T-helper 2 cell treated with Interferon-gamma antibody and Interleukin-4, amounts not matched to agents 5 μg/mL and 100 μg/mL, for 36 hours (primary cell): ENCODE measurements around the gene GRIA4.
"Not testable (repeated sequence)": the region's sequence is repeated elsewhere in the genome, so short reads cannot be mapped to it uniquely, and the experiment has no call there.

ENCODE experiments used
- DNase-seq: peaks from one replicate; pipeline ENCODE4 v3.0.0; 2021; ENCODE audit warnings: low spot score
- H3K27ac Mint-ChIP-seq: one replicate; pipeline ENCODE4 v1.8.0; 2021; ENCODE audit warnings: mild to moderate bottlenecking, mixed read lengths
- H3K27me3 Mint-ChIP-seq: one replicate; pipeline ENCODE4 v1.8.0; 2021; ENCODE audit warnings: low read depth, mixed read lengths
- H3K36me3 Mint-ChIP-seq: one replicate; pipeline ENCODE4 v1.8.0; 2021; ENCODE audit warnings: low read depth, mixed read lengths
- H3K4me1 Mint-ChIP-seq: one replicate; pipeline ENCODE4 v1.8.0; 2021; ENCODE audit warnings: low read depth, mixed read lengths
- H3K4me3 Mint-ChIP-seq: one replicate; pipeline ENCODE4 v1.8.0; 2022; ENCODE audit warnings: mild to moderate bottlenecking, moderate library complexity, mixed read lengths
- H3K9me3 Mint-ChIP-seq: one replicate; pipeline ENCODE4 v1.8.0; 2021; ENCODE audit warnings: mixed read lengths

GRIA4 gene

DNA sequence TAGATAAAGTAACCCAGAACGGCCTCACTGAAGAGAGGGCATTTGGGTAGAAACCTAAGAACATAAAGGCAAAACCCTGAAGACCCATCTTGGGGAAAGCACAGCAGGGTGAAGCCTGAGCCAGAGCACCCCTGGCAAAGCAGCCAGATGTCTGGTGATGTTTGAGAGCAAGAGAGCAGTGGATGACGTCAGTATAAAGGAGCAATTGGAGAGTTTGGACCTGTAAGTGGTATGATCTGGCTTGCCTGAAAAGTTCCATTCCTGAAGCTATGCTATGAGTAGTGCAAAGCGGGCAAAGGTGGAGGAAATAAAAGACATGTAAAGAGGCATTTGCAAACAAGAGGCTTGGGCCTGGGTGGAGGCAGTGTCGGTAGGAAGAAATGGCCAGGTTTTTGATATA, 244.4 kb downstream of the GRIA4 start:
- Mint-ChIP-seq H3K27ac (no peak overlapping the region), H3K9me3 (no peaks in the 10 kb centered on the region), H3K4me1 (no peaks in the 10 kb centered on the region), H3K27me3 (no peaks in the 10 kb centered on the region), H3K36me3 (no peaks in the 10 kb centered on the region), H3K4me3 (no peak overlapping the region)
- no peak for DNase-seq

DNA sequence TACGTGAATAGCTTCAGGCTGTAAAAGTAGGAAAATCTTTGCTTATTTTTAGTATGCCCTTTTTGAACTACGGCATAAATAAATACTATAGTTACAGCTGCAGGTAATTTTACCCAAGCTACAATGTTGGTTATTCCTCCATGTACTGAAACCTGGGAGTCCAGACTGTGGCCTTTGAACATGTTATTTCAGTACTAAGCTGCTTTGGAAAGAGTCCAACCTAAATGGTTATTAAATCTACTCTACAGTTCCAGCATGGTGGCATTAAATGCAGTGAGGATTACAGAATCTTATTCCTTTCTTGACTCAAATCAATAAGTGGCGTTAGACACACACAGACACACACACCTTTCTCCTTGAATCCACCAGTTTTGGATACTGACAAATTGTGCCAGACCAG, 247.1 kb downstream of the GRIA4 start:
- DNase-seq = no peak
- Mint-ChIP-seq H3K4me3 (no peak overlapping the region), H3K9me3 (no peaks in the 10 kb centered on the region), H3K36me3 (no peaks in the 10 kb centered on the region), H3K4me1 (no peaks in the 10 kb centered on the region), H3K27me3 (no peaks in the 10 kb centered on the region), H3K27ac (no peak overlapping the region)

DNA sequence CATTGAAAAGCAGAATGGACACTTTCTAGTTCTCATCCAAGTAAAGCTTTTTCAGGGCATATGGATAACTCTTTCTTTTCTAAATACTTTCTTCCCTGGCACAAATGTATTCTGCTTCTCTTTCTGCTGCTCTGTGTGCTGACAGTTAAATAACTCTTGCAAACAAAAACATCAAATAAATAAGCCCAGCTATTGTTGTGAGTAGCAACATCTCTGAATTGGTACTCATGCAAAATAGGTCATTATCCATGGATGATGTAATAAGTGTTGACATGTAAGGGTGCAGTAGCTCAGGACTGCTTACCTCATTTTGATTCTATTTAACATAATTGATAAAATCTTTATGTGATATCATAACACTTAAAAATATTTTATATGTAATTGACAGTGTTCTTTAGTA, 247.9 kb downstream of the GRIA4 start:
- no peaks in the 10 kb centered on the region for H3K4me1 Mint-ChIP-seq
- no peaks in the 10 kb centered on the region for H3K9me3 Mint-ChIP-seq

DNA sequence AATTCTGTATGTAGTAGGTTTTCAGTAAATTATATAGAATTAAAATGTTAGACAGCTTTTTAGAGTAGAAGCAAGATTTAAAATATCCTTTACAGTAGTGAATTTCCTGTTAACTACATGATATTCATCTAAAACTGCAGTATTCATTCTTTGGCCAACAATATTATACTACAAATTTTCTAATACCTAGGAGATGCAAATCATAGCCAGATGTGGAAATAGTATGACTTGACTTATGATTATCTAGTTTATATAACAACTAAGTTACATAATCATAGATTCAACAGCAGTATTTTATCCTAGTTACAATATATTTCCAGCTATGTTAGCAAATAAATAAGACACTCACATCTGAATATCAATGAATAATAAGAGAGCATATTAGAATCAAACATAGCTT, 249.0 kb downstream of the GRIA4 start:
- no peak for DNase-seq
- no peaks in the 10 kb centered on the region for H3K9me3 Mint-ChIP-seq
- H3K27me3 Mint-ChIP-seq = no peaks in the 10 kb centered on the region
- H3K4me3 Mint-ChIP-seq = no peak overlapping the region
- H3K36me3 Mint-ChIP-seq = no peaks in the 10 kb centered on the region
- H3K4me1 Mint-ChIP-seq = no peaks in the 10 kb centered on the region
- no peak overlapping the region for H3K27ac Mint-ChIP-seq

More for the DNA sequence above, 247.9 kb downstream of the GRIA4 start:
- no peak for DNase-seq
- H3K27me3 Mint-ChIP-seq = no peaks in the 10 kb centered on the region
- H3K27ac Mint-ChIP-seq = no peak overlapping the region
- H3K4me3 Mint-ChIP-seq = no peak overlapping the region
- no peaks in the 10 kb centered on the region for H3K36me3 Mint-ChIP-seq

DNA sequence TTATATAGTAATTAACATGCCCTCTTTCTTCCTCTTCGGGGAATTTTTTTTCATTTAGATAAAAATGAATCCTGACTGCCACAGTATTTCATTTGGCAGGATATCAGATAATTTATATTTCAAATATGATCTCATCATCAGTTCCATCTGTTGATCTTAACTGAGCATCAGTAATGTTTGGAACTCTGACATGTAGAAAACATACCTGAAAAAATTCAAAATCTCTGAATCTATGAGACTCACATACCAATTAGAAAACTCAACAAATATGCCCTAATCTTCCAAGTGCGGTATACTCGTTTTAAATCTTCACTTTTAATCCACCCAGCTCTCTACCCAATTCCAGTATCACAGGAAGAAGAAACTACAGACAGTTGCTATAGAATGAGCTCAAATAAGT, 250.2 kb downstream of the GRIA4 start:
- H3K9me3 Mint-ChIP-seq = no peaks in the 10 kb centered on the region
- no peak overlapping the region for H3K4me3 Mint-ChIP-seq
- no peak overlapping the region for H3K27ac Mint-ChIP-seq
- H3K36me3 Mint-ChIP-seq = no peaks in the 10 kb centered on the region
- no peaks in the 10 kb centered on the region for H3K4me1 Mint-ChIP-seq
- no peaks in the 10 kb centered on the region for H3K27me3 Mint-ChIP-seq
- no peak for DNase-seq

DNA sequence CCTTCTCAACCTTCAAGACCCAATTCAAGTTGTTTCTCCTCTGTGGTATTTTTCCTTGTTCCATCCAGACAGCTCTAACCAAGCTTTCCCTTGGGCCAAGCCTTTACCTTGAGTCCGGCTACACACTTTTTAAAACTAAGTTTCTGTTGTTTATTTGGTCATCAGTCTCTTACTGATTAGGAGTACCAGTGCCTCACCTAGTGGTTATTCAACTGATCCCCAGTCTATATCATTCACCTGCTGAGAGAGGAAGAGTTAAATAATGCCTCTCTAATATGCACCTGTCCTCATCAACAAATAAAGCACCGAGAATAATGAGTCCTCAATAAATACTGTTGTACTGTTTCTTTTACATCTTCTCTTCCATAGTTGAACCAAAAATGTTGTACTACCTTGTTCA, 251.4 kb downstream of the GRIA4 start:
- Mint-ChIP-seq H3K27ac (no peak overlapping the region), H3K4me3 (no peak overlapping the region), H3K27me3 (no peaks in the 10 kb centered on the region), H3K9me3 (no peaks in the 10 kb centered on the region), H3K36me3 (no peaks in the 10 kb centered on the region), H3K4me1 (no peaks in the 10 kb centered on the region)
- no peak for DNase-seq

DNA sequence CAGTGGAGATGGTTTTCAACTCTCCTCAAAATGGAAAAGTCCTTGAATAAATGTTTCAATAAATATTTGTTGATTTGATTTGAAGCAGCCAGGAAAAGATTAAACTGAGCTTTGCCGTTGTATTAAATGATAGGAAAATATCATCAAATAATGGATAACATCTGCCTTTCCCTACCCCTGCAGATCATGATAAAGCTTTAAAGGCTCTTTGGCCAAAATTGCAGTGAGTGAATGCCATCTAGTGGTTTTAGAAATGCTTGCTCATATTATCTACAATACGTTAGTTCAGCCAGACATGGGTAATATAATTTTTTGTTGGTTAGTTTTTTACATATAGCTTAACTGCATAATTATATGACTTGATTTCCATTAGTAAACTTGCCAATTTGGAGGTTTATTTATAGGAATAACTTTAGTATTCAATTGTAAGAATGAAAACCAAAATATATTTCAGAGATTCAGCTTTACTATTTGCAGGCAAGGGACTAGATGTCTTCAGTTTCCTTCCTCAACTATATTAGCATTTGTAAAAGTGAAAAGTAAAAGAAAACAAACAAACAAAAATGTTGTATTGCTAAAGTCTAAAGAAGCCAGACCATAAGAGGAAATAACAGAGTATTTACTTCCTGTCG, 253.0 kb downstream of the GRIA4 start:
- DNase-seq = no peak

DNA sequence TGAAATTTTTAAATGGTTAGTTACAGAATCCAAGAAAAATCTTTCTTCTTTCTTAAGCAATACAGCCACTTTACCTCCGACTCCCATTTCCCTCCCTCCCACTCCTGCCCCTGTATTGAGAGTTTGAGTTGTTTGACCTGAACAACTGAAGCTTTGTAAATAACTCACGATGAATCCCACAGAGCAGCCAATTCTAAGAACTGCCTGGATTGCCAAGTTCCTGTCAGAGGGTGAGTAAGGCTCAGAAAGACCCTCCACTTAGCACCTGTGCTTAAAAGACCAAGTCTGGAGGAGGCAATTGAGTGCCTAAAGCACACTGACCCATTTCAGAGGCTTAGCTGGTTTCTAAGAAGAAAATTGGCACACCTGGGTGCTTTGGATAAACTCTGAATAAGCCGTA, 253.7 kb downstream of the GRIA4 start:
- Mint-ChIP-seq H3K27me3 (no peaks in the 10 kb centered on the region), H3K9me3 (no peaks in the 10 kb centered on the region), H3K4me3 (no peak overlapping the region), H3K36me3 (no peaks in the 10 kb centered on the region), H3K4me1 (no peaks in the 10 kb centered on the region), H3K27ac (no peak overlapping the region)
- DNase-seq = no peak

More for the DNA sequence above, 253.0 kb downstream of the GRIA4 start:
- H3K27ac Mint-ChIP-seq = no peak overlapping the region
- H3K4me3 Mint-ChIP-seq = no peak overlapping the region
- no peaks in the 10 kb centered on the region for H3K4me1 Mint-ChIP-seq
- no peaks in the 10 kb centered on the region for H3K27me3 Mint-ChIP-seq
- no peaks in the 10 kb centered on the region for H3K9me3 Mint-ChIP-seq
- H3K36me3 Mint-ChIP-seq = no peaks in the 10 kb centered on the region

DNA sequence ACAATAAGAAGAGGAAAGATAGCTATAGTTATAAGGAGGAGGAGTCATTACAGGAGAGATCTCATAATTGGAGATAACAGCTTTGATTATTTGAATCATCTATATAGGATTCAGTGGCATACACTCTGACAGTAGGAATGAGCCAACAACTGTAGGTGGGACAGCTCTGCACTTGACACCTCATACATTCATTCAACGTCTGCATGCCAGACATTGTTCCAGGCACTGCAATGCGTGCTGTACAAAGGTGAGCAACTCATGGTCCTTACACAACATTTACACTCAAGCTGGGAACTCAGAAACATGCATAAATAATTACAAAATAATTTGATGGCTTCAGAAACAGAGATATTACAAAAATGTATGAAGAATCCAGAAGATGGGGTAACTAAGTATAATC, 257.9 kb downstream of the GRIA4 start:
- Mint-ChIP-seq H3K36me3 (no peaks in the 10 kb centered on the region), H3K27ac (no peak overlapping the region), H3K4me1 (no peaks in the 10 kb centered on the region), H3K4me3 (no peak overlapping the region), H3K9me3 (no peaks in the 10 kb centered on the region), H3K27me3 (no peaks in the 10 kb centered on the region)
- DNase-seq = no peak

DNA sequence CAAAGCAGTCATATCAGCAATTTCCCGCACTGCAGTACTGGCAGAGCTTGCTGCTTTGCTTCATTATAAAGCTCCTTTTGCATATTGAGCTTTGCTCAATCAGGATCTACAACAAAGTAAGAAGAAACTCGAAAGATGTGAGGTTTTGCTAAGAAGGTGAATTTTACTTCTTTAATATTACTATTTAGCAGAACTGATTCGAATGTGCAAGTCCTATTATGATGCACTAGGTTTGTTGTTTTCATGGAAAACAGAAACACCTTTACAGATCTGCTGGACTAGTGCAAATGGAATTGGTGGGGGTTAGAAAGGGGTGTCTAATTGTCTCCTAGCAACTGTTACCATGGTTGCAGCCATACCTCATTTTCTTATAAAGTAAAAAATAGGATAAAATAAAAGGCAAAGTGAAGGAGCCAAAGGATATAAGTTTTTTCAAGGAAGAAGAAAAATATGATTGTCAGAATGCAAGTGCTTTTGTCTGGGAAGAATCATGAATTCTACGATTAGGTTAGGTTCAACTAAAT, 259.0 kb downstream of the GRIA4 start:
- DNase-seq = no peak
- Mint-ChIP-seq H3K4me1 (no peaks in the 10 kb centered on the region), H3K27me3 (no peaks in the 10 kb centered on the region), H3K9me3 (peaks cover under 1% of the 10 kb centered on the region), H3K4me3 (no peak overlapping the region), H3K27ac (no peak overlapping the region), H3K36me3 (no peaks in the 10 kb centered on the region)

DNA sequence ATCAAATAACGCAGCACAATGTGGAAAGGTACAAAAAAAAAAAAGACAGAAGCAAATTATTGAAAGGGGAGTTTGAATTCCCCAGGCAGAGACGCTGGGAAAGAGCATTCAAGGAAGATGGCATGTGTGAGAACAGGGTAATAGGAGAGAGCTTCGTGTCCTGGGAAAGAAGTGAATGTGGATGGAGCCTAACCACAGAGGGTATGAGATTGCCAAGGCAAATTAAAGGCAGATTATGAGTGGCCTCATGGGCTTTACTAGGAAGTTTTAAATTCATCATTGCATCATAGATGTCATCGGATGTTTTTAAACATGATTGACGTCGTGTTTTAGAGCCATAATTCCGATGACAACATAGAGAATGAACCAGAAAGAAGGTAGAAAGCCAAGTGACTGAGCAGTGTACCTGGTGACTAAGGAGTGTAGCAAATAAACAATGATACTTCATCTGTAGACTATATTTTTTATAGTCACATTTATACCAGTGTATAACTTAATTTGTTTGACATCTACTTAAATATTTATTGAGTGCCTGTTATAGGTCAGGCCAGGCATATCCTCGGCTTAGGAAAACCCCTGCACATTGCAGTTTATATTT, 260.7 kb downstream of the GRIA4 start:
- no peaks in the 10 kb centered on the region for H3K36me3 Mint-ChIP-seq
- H3K4me1 Mint-ChIP-seq = no peaks in the 10 kb centered on the region
- DNase-seq = no peak
- H3K27me3 Mint-ChIP-seq = no peaks in the 10 kb centered on the region
- peaks cover 8% of the 10 kb centered on the region for H3K9me3 Mint-ChIP-seq
- no peak overlapping the region for H3K4me3 Mint-ChIP-seq
- no peak overlapping the region for H3K27ac Mint-ChIP-seq

DNA sequence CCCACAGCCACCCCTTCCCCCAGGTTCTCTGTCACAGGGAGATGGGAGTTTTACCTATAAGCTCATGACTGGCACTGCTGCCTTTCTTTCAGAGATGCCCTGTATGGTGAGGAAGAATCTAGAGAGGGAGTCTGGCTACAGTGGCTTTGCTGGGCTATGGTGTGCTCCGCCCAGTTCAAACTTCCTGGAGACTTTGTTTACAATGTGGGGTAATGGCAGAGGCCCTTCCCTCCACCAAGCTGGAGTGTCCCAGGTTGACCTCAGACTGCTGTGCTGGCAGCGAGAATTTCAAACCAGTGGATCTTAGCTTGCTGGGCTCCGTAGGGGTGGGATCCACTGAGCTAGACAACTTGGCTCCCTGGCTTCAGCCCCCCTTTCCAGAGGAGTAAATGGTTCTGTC, 268.6 kb downstream of the GRIA4 start:
- H3K4me3 Mint-ChIP-seq = no peak overlapping the region
- H3K27me3 Mint-ChIP-seq = no peaks in the 10 kb centered on the region
- H3K4me1 Mint-ChIP-seq = no peaks in the 10 kb centered on the region

DNA sequence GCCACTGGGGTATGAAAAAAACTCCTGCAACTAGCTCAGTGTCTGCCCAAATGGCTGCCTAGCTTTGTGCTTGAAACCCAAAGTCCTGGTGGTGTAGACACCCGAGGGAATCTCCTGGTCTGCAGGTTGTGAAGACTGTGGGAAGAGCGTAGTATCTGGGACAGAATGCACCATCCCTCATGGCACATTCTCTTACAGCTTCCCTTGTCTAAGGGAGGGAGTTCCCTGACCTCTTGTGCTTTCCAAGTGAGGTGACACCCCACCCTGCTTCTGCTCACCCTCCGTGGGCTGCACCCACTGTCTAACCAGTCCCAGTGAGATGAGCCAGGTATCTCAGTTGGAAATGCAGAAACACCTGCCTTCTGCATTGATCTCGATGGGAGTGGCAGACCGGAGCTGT, 269.1 kb downstream of the GRIA4 start:
- H3K9me3 Mint-ChIP-seq, H3K27me3 Mint-ChIP-seq, H3K27ac Mint-ChIP-seq, H3K4me1 Mint-ChIP-seq, H3K4me3 Mint-ChIP-seq, H3K36me3 Mint-ChIP-seq, DNase-seq: not testable (repeated sequence)

More for the DNA sequence above, 268.6 kb downstream of the GRIA4 start:
- Mint-ChIP-seq H3K36me3 (no peaks in the 10 kb centered on the region), H3K27ac (no peak overlapping the region), H3K9me3 (peaks cover 8% of the 10 kb centered on the region)
- no peak for DNase-seq

DNA sequence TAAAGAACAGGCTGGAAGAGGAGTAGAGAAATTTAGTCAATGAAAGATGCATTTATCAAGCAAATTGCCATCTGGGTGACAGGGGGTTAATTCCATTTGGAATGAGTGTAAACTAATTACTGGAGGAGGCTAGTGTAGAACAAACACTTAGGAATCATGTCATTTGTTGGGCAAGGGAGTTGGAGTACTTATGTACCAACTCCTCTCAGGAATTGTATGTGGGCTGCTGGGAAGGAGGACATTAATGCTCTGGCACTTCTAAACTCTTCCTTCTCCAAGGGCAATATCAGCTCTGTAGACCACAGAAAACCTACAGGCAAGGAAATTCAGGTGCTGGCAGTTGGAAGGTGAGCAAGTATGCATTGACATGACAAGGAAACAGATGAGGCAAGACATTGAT, 271.2 kb downstream of the GRIA4 start:
- H3K9me3 Mint-ChIP-seq = no peaks in the 10 kb centered on the region
- no peak overlapping the region for H3K27ac Mint-ChIP-seq
- no peak for DNase-seq
- H3K36me3 Mint-ChIP-seq = no peaks in the 10 kb centered on the region
- no peaks in the 10 kb centered on the region for H3K27me3 Mint-ChIP-seq
- no peak overlapping the region for H3K4me3 Mint-ChIP-seq
- no peaks in the 10 kb centered on the region for H3K4me1 Mint-ChIP-seq

DNA sequence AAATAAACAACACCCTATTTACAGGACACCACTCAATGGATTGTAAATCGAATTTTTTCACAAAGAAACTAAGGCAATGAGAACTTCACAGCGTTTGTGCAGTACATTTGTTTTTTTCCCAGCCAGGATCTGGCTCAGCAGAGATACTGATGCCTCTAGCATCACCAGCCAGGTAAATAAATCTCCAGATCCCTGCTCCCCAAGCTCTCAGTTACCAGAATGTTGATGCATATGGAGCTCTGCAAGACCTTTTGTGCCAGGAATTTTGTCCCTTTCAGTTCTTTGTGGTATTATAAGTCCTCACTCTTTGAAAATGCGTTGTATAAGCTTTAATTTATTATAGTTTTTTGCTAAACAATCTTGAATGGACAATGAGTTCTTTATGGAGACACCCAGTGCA, 274.6 kb downstream of the GRIA4 start:
- Mint-ChIP-seq H3K36me3 (no peaks in the 10 kb centered on the region), H3K4me1 (no peaks in the 10 kb centered on the region), H3K27me3 (no peaks in the 10 kb centered on the region), H3K27ac (no peak overlapping the region), H3K4me3 (no peak overlapping the region), H3K9me3 (no peaks in the 10 kb centered on the region)
- DNase-seq = no peak
